Sciatic nerve (tissue), 2 donors: ENCODE data around the gene NPAS3. TPM values are rescaled to one million over a fixed set of nuclear protein-coding genes. Genes with fewer than 3 reads are reported as not detected.

ENCODE experiments used
- ATAC-seq: fragments of 200-7000 bp; cut with Tn5 transposase; one replicate; pipeline ENCODE4 v1.9.1; 2020; ENCODE audit warnings: mild to moderate bottlenecking, moderate library complexity
- DNase-seq: peaks from one replicate; pipeline ENCODE4 v3.0.0-alpha.2; 2020; ENCODE audit warnings: low spot score
- intact Hi-C: fragments of 100-400 bp; cut with DNase I; formaldehyde crosslinking; loops from one replicate; pipeline ENCODE4 v1.14.2; 2022
- total RNA-seq: library from RNA; stranded (reverse); fragmentation: NEBNext Ultra II Directional; extraction: Animal tissue kit (Norgen Biotek cat#: 25700); gene quantifications from one replicate; pipeline ENCODE4 v1.2.1, GENCODE V29; 2021
- donor health status: DM: no; HTN: no; CAD: no.
- donor health status: DM: no; HTN: no; CAD: no.

The NPAS3 gene
- total RNA-seq, 1 donor from 2014 or later: 14.6 TPM

GRCh38 chr14:33850826-33851225, 912.1 kb downstream of the NPAS3 start:
- DNase-seq (no peak), ATAC-seq (no peak)
- intact Hi-C loops: no loop called here

GRCh38 chr14:33851366-33851765, 912.7 kb downstream of the NPAS3 start:
- ATAC-seq (no peak), DNase-seq (no peak)
- intact Hi-C loops: no loop called here

GRCh38 chr14:33851931-33852330, 913.3 kb downstream of the NPAS3 start:
- DNase-seq (no peak), ATAC-seq (no peak)
- intact Hi-C loops: no loop called here
